Purkinje cell (primary cell): Measurements from ENCODE around the gene TP53BP1. TPM values are rescaled to one million over a fixed set of nuclear protein-coding genes. Genes with fewer than 3 reads are reported as not detected.

Source experiments
- polyA plus RNA-seq: library from polyadenylated mRNA; unstranded; fragments of >200 nt; fragmentation: Nextera tagmentation; gene quantifications from 2 replicates; pipeline ENCODE4 v1.2.1, GENCODE V29; 2014

Gene TP53BP1, protein sequence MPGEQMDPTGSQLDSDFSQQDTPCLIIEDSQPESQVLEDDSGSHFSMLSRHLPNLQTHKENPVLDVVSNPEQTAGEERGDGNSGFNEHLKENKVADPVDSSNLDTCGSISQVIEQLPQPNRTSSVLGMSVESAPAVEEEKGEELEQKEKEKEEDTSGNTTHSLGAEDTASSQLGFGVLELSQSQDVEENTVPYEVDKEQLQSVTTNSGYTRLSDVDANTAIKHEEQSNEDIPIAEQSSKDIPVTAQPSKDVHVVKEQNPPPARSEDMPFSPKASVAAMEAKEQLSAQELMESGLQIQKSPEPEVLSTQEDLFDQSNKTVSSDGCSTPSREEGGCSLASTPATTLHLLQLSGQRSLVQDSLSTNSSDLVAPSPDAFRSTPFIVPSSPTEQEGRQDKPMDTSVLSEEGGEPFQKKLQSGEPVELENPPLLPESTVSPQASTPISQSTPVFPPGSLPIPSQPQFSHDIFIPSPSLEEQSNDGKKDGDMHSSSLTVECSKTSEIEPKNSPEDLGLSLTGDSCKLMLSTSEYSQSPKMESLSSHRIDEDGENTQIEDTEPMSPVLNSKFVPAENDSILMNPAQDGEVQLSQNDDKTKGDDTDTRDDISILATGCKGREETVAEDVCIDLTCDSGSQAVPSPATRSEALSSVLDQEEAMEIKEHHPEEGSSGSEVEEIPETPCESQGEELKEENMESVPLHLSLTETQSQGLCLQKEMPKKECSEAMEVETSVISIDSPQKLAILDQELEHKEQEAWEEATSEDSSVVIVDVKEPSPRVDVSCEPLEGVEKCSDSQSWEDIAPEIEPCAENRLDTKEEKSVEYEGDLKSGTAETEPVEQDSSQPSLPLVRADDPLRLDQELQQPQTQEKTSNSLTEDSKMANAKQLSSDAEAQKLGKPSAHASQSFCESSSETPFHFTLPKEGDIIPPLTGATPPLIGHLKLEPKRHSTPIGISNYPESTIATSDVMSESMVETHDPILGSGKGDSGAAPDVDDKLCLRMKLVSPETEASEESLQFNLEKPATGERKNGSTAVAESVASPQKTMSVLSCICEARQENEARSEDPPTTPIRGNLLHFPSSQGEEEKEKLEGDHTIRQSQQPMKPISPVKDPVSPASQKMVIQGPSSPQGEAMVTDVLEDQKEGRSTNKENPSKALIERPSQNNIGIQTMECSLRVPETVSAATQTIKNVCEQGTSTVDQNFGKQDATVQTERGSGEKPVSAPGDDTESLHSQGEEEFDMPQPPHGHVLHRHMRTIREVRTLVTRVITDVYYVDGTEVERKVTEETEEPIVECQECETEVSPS (N-terminal part only)
- 18.8 and 30.5 TPM in 2 replicates for polyA plus RNA-seq

DNA sequence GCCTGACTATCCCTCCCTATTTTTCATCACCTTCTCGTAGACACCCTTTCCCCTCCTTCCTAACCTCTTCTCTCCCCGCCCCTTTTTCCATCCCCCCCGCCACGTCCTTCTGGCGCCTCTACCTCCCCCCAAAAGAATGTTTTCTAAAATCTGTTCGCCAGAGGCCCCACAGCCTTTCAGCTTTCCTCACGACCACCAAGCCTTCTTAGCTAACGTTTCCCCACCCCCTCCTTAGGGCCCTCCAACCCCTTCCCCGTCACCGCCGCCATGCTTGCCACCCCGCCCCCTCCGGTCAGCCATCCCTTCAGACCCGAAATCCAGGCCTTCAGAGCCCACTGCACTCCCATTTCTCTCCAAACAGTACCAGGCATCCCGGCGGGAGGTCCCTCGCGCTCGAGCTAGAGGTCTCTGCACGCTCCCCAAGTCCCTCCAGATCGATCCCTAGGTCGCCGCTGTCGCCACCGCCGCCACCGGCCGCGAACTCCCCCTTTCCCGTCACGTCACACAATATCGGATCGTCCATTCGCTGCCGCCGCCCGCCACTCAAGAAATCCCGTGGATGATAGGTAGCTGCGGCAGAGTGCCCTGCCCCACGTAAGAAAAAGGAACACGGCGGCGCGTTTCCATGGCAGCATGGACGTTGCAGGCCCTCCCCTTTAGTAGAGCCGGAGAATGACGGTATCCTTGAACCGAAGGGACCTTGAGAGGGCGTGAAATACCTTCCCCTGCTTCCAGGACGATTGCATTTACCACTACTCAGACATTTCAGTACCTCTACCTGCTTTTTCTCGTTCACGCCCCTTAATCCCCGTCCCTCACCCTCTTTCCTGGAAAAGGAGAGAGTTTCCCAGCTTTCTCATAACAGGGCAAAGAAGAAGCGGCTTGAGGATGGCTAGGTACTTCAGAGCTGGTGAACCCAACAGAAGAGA is at the start of gene TP53BP1:
Gene TP53BP1 (minus strand): TSS at position 484 of the 929 bp plus-strand sequence. CDS start 113 bp downstream, at position 371.

DNA sequence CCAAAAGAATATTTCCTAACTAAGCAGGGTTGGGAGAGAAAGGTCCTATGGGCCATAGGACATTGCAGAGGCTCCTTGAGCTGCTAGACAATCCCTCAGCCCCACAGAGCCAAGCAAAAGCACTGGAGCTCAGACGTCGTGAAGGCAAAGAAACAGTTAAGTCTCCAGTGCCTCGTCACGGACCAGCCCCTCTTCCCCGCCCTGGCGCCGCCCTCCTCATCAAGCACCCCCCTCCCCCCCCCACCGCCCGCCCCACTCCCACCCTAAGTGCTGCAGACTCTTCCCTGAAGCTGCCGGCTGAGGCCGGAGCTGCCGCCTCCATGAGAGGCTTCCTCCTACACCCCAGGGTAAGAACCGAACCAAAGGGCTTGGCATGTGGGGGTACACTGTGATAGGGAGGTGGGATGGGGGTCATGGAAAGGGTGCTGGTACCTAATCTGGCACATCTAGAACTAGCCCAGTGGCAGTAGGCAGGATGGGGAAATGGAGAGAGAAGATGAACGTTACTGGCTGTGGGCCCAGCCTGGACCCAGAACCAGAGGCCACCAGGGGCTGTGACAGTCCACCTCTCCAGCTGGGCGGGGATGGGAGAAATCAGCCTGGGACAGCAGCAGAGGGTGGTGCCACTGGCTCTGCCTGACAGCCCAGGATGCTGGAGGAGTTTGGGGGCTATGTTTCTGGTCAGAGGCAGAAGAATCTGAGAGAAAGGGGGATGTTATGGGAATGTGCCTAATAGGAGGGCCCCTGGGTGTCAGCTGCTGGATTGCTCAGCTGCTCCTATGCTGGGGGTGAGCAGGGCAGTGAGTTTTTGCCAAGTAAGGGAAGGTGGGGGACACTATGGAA is 24.6 kb upstream of the TP53BP1 start, which contains the start of gene MAP1A:
Gene MAP1A (plus strand): TSS at position 255 of the 843 bp plus-strand sequence. CDS start 3,866 bp downstream, outside the sequence.

DNA sequence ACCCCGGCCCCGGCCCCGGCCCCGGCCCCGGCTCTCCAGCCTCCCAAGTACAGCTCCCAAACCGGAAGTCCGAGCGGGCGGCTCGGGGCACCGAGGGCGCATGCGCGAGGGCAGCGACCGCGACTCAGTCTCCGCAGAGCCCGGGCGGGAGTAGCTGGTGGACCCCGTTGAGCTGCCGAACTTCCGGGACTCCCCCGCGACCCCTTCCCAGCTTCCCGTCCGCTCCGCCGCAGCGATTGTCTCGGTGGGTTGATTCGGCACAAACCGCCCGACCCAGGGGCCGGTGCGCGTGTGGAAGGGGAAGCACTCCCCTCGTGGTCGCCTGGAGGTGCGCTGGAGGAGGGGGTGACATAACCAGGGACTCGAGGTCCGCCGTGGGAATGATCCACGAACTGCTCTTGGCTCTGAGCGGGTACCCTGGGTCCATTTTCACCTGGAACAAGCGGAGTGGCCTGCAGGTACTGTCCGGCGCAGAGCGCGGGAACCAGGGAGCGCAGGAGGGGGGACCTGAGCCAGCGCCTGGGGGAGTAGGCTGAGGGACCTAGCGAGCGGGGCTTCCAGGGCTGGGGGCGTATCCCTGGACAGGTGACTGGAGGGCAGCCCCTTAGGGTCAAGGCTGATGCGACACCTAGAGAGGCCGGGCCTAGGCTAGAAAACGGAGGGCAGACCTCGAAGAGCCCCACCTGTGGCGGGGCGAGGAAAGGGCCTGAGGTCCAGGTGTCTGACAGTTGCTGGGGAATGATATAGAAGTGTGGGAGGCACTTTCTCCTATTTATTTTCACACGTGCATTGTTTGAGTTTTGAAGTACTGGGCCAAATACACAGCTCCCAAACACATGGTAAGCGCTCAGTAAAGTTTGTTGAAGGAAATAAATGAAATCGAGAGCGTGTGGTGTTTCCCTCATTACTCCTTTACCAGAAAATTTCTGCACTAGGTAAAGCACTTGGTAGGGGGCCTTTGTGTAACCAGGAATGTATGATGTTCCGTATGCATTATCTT is 121.7 kb downstream of the TP53BP1 start, which contains the start of the genes TUBGCP4 and ZSCAN29:
Gene TUBGCP4 (plus strand): TSS at position 127 of the 1,000 bp plus-strand sequence. CDS start 254 bp downstream, at position 381.
Gene ZSCAN29 (minus strand): TSS at position 69 of the 1,000 bp plus-strand sequence. CDS start 1,130 bp downstream, outside the sequence.

Other genes with a start within 250 kb of the TP53BP1 start
- 0.24 TPM in 1 of 2 replicates, not detected in the other for gene TGM5, start 226.2 kb downstream of the TP53BP1 start, polyA plus RNA-seq
- not detected in 2 replicates for gene TGM7, start 190.9 kb downstream of the TP53BP1 start, polyA plus RNA-seq
- 1.9 and 3.5 TPM in 2 replicates for gene LCMT2, start 162.6 kb downstream of the TP53BP1 start, polyA plus RNA-seq
- 2.5 and 2.6 TPM in 2 replicates for gene ZSCAN29, start 122.1 kb downstream of the TP53BP1 start, polyA plus RNA-seq
- 22.4 and 24.3 TPM in 2 replicates for gene TUBGCP4, start 122.1 kb downstream of the TP53BP1 start, polyA plus RNA-seq
- gene MAP1A, start 24.5 kb upstream of the TP53BP1 start, polyA plus RNA-seq, result 27.2 and 34.5 TPM in 2 replicates
- gene PPIP5K1, start 97.1 kb upstream of the TP53BP1 start, polyA plus RNA-seq, result 6.4 and 6.9 TPM in 2 replicates
- gene CKMT1B, start 100.9 kb upstream of the TP53BP1 start, polyA plus RNA-seq, result 73.4 and 92.8 TPM in 2 replicates
- 0.69 and 1.5 TPM in 2 replicates for gene STRC, start 125.6 kb upstream of the TP53BP1 start, polyA plus RNA-seq
- gene CATSPER2, start 155.7 kb upstream of the TP53BP1 start, polyA plus RNA-seq, result 8.9 and 13.0 TPM in 2 replicates
- 53.6 and 81.7 TPM in 2 replicates for gene CKMT1A, start 200.7 kb upstream of the TP53BP1 start, polyA plus RNA-seq